NCI-H345 treated with DMSO at 0.1 percent for 48 hours (cell line): Measurements from ENCODE around the gene ZFPM1.

Experiments used
- DNase-seq: peaks from one replicate; lab custom pipeline; 2025; ENCODE audit not compliant: unreplicated experiment; lab: John Stamatoyannopoulos, UW

Gene ZFPM1

GRCh38 chr16:88495268-88495772, 42.2 kb downstream of the ZFPM1 start:
- DNase-seq: no peak

- no peak for DNase-seq
Observed at GRCh38 chr16:88497561-88498462, 44.7 kb downstream of the ZFPM1 start.

GRCh38 chr16:88498576-88499208, 45.6 kb downstream of the ZFPM1 start:
- DNase-seq: no peak

GRCh38 chr16:88499292-88499691, 46.2 kb downstream of the ZFPM1 start:
- DNase-seq: no peak

- no peak for DNase-seq
Observed at GRCh38 chr16:88499836-88500251, 46.8 kb downstream of the ZFPM1 start.

- no peak for DNase-seq
Observed at GRCh38 chr16:88500255-88500661, 47.2 kb downstream of the ZFPM1 start.

- no peak for DNase-seq
Observed at GRCh38 chr16:88502371-88502770, 49.3 kb downstream of the ZFPM1 start.

GRCh38 chr16:88502776-88503280, 49.7 kb downstream of the ZFPM1 start:
- DNase-seq: no peak

- DNase-seq: no peak
Observed at GRCh38 chr16:88503374-88503770, 50.3 kb downstream of the ZFPM1 start.

GRCh38 chr16:88503771-88504488, 50.9 kb downstream of the ZFPM1 start:
- no peak for DNase-seq

GRCh38 chr16:88504489-88505404, 51.7 kb downstream of the ZFPM1 start:
- DNase-seq: peak; percentile 55

- DNase-seq: peak; percentile 68
Observed at GRCh38 chr16:88505405-88506082, 52.5 kb downstream of the ZFPM1 start.

- DNase-seq: no peak
Observed at GRCh38 chr16:88506723-88507122, 53.6 kb downstream of the ZFPM1 start.

- no peak for DNase-seq
Observed at GRCh38 chr16:88507231-88507743, 54.2 kb downstream of the ZFPM1 start.

GRCh38 chr16:88508376-88508867, 55.3 kb downstream of the ZFPM1 start:
- DNase-seq: no peak

GRCh38 chr16:88508868-88509748, 56.0 kb downstream of the ZFPM1 start:
- DNase-seq: no peak

- DNase-seq: no peak
Observed at GRCh38 chr16:88509749-88510069, 56.6 kb downstream of the ZFPM1 start.
